ENCODE data around the gene TSACC. TPM values are rescaled to one million over a fixed set of nuclear protein-coding genes. Genes with fewer than 3 reads are reported as not detected.
A peak's percentile ranks its signal among the peaks of the same experiment; 100 is the strongest.

The TSACC gene
- total and polyA plus RNA-seq, 9 of the 15 experiments (the other 6 are each of a cell fraction or from before 2014, with no cell fraction given): 0.45 to 7.4 (median 2.6) TPM

GRCh38 chr1:156383023-156383422, 44.7 kb downstream of the TSACC start (continued):
- TF ChIP-seq IRF1 (CRISPR knock-in tag; IDR thresholded peaks at IDR 0.05; ENCODE audit: borderline replicate concordance) (no peak), NRF1 (conservative IDR thresholded peaks at IDR 0.05 in 1 of 2, IDR thresholded peaks at IDR 0.05 in 1 of 2) (no peak), HCFC1 (IDR thresholded peaks at IDR 0.05; ENCODE audit: low read depth, low read length) (peak; percentile 26; the same call in 1 of the 2 replicates), HINFP (tag; conservative IDR thresholded peaks at IDR 0.05; ENCODE audit: low read depth) (no peak), GTF2B (IDR thresholded peaks at IDR 0.05; ENCODE audit: extremely low read depth, insufficient read length) (no peak), HMG20A (CRISPR knock-in tag; conservative IDR thresholded peaks at IDR 0.05) (no peak), ZNF518B (CRISPR knock-in tag; IDR thresholded peaks at IDR 0.05) (no peak), GTF3C2 (IDR thresholded peaks at IDR 0.05; ENCODE audit: borderline replicate concordance, extremely low read depth, insufficient read length) (no peak), BRF2 (IDR thresholded peaks at IDR 0.05; ENCODE audit: borderline replicate concordance, insufficient read depth, insufficient read length) (no peak), THRAP3 (IDR thresholded peaks at IDR 0.05; ENCODE audit: borderline replicate concordance) (no peak), MCM5 (IDR thresholded peaks at IDR 0.05; ENCODE audit: low read depth) (no peak), ESRRB (CRISPR knock-in tag; IDR thresholded peaks at IDR 0.05; ENCODE audit: borderline replicate concordance) (no peak), ZFX (CRISPR knock-in tag; IDR thresholded peaks at IDR 0.05) (peak; percentile 36; the same call in 1 of the 2 replicates), ATF7 (IDR thresholded peaks at IDR 0.05) (0 out of 2 replicates have a peak, but pooled peaks have one; percentile 24)

Data from K562 (cell line).